HEK293 (cell line): Measurements from ENCODE around the gene GPS1.

Source experiments
- ATF2 ChIP-seq: fragments of 450-650 bp; formaldehyde crosslinking; IDR thresholded peaks from 2 replicates; pipeline ENCODE4 v1.5.1; 2016; ENCODE audit warnings: missing biosample characterization, missing genetic modification characterization, low read depth
- BCL11A ChIP-seq: fragments of 450-650 bp; formaldehyde crosslinking; IDR thresholded peaks from 2 replicates; pipeline ENCODE4 v1.5.1; 2016; ENCODE audit warnings: low read depth, missing biosample characterization, missing genetic modification characterization
- FEZF1 ChIP-seq: fragments of 450-650 bp; formaldehyde crosslinking; IDR thresholded peaks from 2 replicates; pipeline ENCODE4 v1.5.1; 2016; ENCODE audit warnings: missing biosample characterization, missing genetic modification characterization
- GLI4 ChIP-seq: fragments of 450-650 bp; formaldehyde crosslinking; IDR thresholded peaks from 2 replicates; pipeline ENCODE4 v1.5.1; 2016; ENCODE audit warnings: missing biosample characterization, missing genetic modification characterization
- GLIS2 ChIP-seq: fragments of 450-650 bp; formaldehyde crosslinking; IDR thresholded peaks from 2 replicates; pipeline ENCODE4 v1.5.1; 2016; ENCODE audit warnings: missing biosample characterization, missing genetic modification characterization
- SCRT1 ChIP-seq: fragments of 450-650 bp; formaldehyde crosslinking; IDR thresholded peaks from 2 replicates; pipeline ENCODE4 v1.5.1; 2016; ENCODE audit warnings: missing biosample characterization, missing genetic modification characterization, borderline replicate concordance
- ZBTB1 ChIP-seq: fragments of 450-650 bp; formaldehyde crosslinking; IDR thresholded peaks from 2 replicates; pipeline ENCODE4 v1.5.1; 2016; ENCODE audit warnings: missing biosample characterization, missing genetic modification characterization
- ZBTB20 ChIP-seq: fragments of 450-650 bp; formaldehyde crosslinking; IDR thresholded peaks from 2 replicates; pipeline ENCODE4 v1.5.1; 2016; ENCODE audit warnings: missing biosample characterization, missing genetic modification characterization
- ZBTB48 ChIP-seq: fragments of 450-650 bp; formaldehyde crosslinking; IDR thresholded peaks from 2 replicates; pipeline ENCODE4 v1.5.1; 2016; ENCODE audit warnings: missing biosample characterization, missing genetic modification characterization
- ZIC2 ChIP-seq: fragments of 450-650 bp; formaldehyde crosslinking; IDR thresholded peaks from 2 replicates; pipeline ENCODE4 v1.5.1; 2016; ENCODE audit warnings: missing biosample characterization, missing genetic modification characterization
- ZNF133 ChIP-seq: fragments of 450-650 bp; formaldehyde crosslinking; IDR thresholded peaks from 2 replicates; pipeline ENCODE4 v1.5.1; 2016; ENCODE audit warnings: missing biosample characterization, missing genetic modification characterization
- ZNF19 ChIP-seq: fragments of 450-650 bp; formaldehyde crosslinking; IDR thresholded peaks from 2 replicates; pipeline ENCODE4; 2016; ENCODE audit warnings: missing biosample characterization, missing genetic modification characterization, low read depth
- ZNF202 ChIP-seq: fragments of 450-650 bp; formaldehyde crosslinking; IDR thresholded peaks from 2 replicates; pipeline ENCODE4 v1.5.1; 2016; ENCODE audit warnings: missing biosample characterization, missing genetic modification characterization, borderline replicate concordance
- ZNF211 ChIP-seq: fragments of 450-650 bp; formaldehyde crosslinking; IDR thresholded peaks from 2 replicates; pipeline ENCODE4 v1.5.1; 2016; ENCODE audit warnings: low read depth, missing biosample characterization, missing genetic modification characterization
- ZNF221 ChIP-seq: fragments of 450-650 bp; formaldehyde crosslinking; IDR thresholded peaks from 2 replicates; pipeline ENCODE4 v1.5.1; 2017; ENCODE audit warnings: missing biosample characterization, missing genetic modification characterization, borderline replicate concordance
- ZNF248 ChIP-seq: fragments of 450-650 bp; formaldehyde crosslinking; IDR thresholded peaks from 2 replicates; pipeline ENCODE4 v1.5.1; 2017; ENCODE audit warnings: missing biosample characterization, missing genetic modification characterization
- ZNF266 ChIP-seq: fragments of 450-650 bp; formaldehyde crosslinking; IDR thresholded peaks from 2 replicates; pipeline ENCODE4 v1.5.1; 2016; ENCODE audit warnings: missing biosample characterization, missing genetic modification characterization, low read depth
- ZNF362 ChIP-seq: fragments of 450-650 bp; formaldehyde crosslinking; IDR thresholded peaks from 2 replicates; pipeline ENCODE4 v1.5.1; 2016; ENCODE audit warnings: missing biosample characterization, missing genetic modification characterization
- ZNF366 ChIP-seq: fragments of 450-650 bp; formaldehyde crosslinking; conservative IDR thresholded peaks from 2 replicates; pipeline ENCODE4 v1.5.1; 2016; ENCODE audit warnings: missing biosample characterization, missing genetic modification characterization
- ZNF423 ChIP-seq: fragments of 450-650 bp; formaldehyde crosslinking; IDR thresholded peaks from 2 replicates; pipeline ENCODE4 v1.5.1; 2016; ENCODE audit warnings: missing biosample characterization, missing genetic modification characterization
- ZNF449 ChIP-seq: fragments of 450-650 bp; formaldehyde crosslinking; IDR thresholded peaks from 2 replicates; pipeline ENCODE4 v1.5.1; 2017; ENCODE audit warnings: missing biosample characterization, mild to moderate bottlenecking, missing genetic modification characterization, moderate library complexity
- ZNF48 ChIP-seq: fragments of 450-650 bp; formaldehyde crosslinking; IDR thresholded peaks from 2 replicates; pipeline ENCODE4 v1.5.1; 2016; ENCODE audit warnings: missing biosample characterization, missing genetic modification characterization
- ZNF501 ChIP-seq: fragments of 450-650 bp; formaldehyde crosslinking; IDR thresholded peaks from 2 replicates; pipeline ENCODE4 v1.5.1; 2016; ENCODE audit warnings: missing biosample characterization, missing genetic modification characterization
- ZNF514 ChIP-seq: fragments of 450-650 bp; formaldehyde crosslinking; IDR thresholded peaks from 2 replicates; pipeline ENCODE4 v1.5.1; 2016; ENCODE audit warnings: missing biosample characterization, missing genetic modification characterization
- ZNF529 ChIP-seq: fragments of 450-650 bp; formaldehyde crosslinking; IDR thresholded peaks from 2 replicates; pipeline ENCODE4 v1.5.1; 2017; ENCODE audit warnings: missing genetic modification characterization, missing biosample characterization; ENCODE audit not compliant: insufficient replicate concordance
- ZNF555 ChIP-seq: fragments of 450-650 bp; formaldehyde crosslinking; conservative IDR thresholded peaks from 2 replicates; pipeline ENCODE4 v1.5.1; 2017; ENCODE audit warnings: missing biosample characterization, mild to moderate bottlenecking, missing genetic modification characterization, inconsistent platforms
- ZNF600 ChIP-seq: fragments of 450-650 bp; formaldehyde crosslinking; IDR thresholded peaks from 2 replicates; pipeline ENCODE4 v1.5.1; 2016; ENCODE audit warnings: missing biosample characterization, missing genetic modification characterization
- ZNF747 ChIP-seq: fragments of 450-650 bp; formaldehyde crosslinking; IDR thresholded peaks from 2 replicates; pipeline ENCODE4 v1.5.1; 2016; ENCODE audit warnings: missing biosample characterization, missing genetic modification characterization
- ZNF776 ChIP-seq: fragments of 450-650 bp; formaldehyde crosslinking; IDR thresholded peaks from 2 replicates; pipeline ENCODE4 v1.5.0; 2017; ENCODE audit warnings: missing biosample characterization, missing genetic modification characterization, borderline replicate concordance
- ZNF785 ChIP-seq: fragments of 450-650 bp; formaldehyde crosslinking; IDR thresholded peaks from 2 replicates; pipeline ENCODE4 v1.5.1; 2016; ENCODE audit warnings: missing biosample characterization, missing genetic modification characterization
- ZSCAN18 ChIP-seq: fragments of 450-650 bp; formaldehyde crosslinking; IDR thresholded peaks from 2 replicates; pipeline ENCODE4 v1.5.1; 2016; ENCODE audit warnings: missing biosample characterization, missing genetic modification characterization
- ZSCAN5A ChIP-seq: fragments of 450-650 bp; formaldehyde crosslinking; IDR thresholded peaks from 2 replicates; pipeline ENCODE4 v1.5.1; 2016; ENCODE audit warnings: missing biosample characterization, missing genetic modification characterization
- ZXDB ChIP-seq: fragments of 450-650 bp; formaldehyde crosslinking; IDR thresholded peaks from 2 replicates; pipeline ENCODE4 v1.5.1; 2016; ENCODE audit warnings: missing biosample characterization, missing genetic modification characterization

Gene GPS1

GRCh38 chr17:82034371-82035011, 17.2 kb upstream of the GPS1 start (continued):
- TF ChIP-seq SCRT1 (tag by site-specific recombination) = no peak
- TF ChIP-seq ZNF221 = no peak
- no peak for TF ChIP-seq ZNF19 (tag by site-specific recombination)
- TF ChIP-seq ZNF211 (tag by site-specific recombination) = no peak
- no peak for TF ChIP-seq ZNF514
- no peak for TF ChIP-seq ZBTB1 (tag by site-specific recombination)
- no peak for TF ChIP-seq ZNF747 (tag by site-specific recombination)
- TF ChIP-seq ATF2 = no peak
- TF ChIP-seq ZNF133 (tag by site-specific recombination) = no peak
- TF ChIP-seq ZSCAN18 = no peak
- peak; percentile 87 for TF ChIP-seq ZNF600
- no peak for TF ChIP-seq ZBTB48 (tag by site-specific recombination)
- TF ChIP-seq ZNF529 (tag by site-specific recombination) = no peak
- TF ChIP-seq BCL11A (tag by site-specific recombination) = no peak
- TF ChIP-seq ZNF202 (tag by site-specific recombination) = no peak
- peak; percentile 84 for TF ChIP-seq ZIC2 (tag by site-specific recombination)
- TF ChIP-seq ZNF362 (tag by site-specific recombination) = no peak
- no peak for TF ChIP-seq ZNF423 (tag by site-specific recombination)
- TF ChIP-seq GLIS2 (tag by site-specific recombination) = 0 out of 2 replicates have a peak, but pooled peaks have one; percentile 14
- TF ChIP-seq ZNF266 = no peak
- TF ChIP-seq FEZF1 (tag by site-specific recombination) = no peak
- no peak for TF ChIP-seq ZNF555 (tag by site-specific recombination)
- TF ChIP-seq GLI4 (tag by site-specific recombination) = no peak
- no peak for TF ChIP-seq ZNF366 (tag by site-specific recombination)
- no peak for TF ChIP-seq ZNF501 (tag by site-specific recombination)
- TF ChIP-seq ZNF449 (tag by site-specific recombination) = no peak
- TF ChIP-seq ZBTB20 (tag by site-specific recombination) = no peak
- TF ChIP-seq ZNF248 (tag by site-specific recombination) = no peak
- no peak for TF ChIP-seq ZSCAN5A
- TF ChIP-seq ZNF776 (tag by site-specific recombination) = no peak
- TF ChIP-seq ZXDB = no peak
- TF ChIP-seq ZNF785 = no peak
- no peak for TF ChIP-seq ZNF48 (tag by site-specific recombination)
